Activated T-cell treated with anti-CD3 and anti-CD28 coated beads, Interleukin-2, amount 50 U/mL, for 24 hours (primary cell): ENCODE measurements around the gene CNP.

ENCODE experiments used
- DNase-seq: peaks from one replicate; pipeline ENCODE4 v3.0.0-alpha.2; 2020
- H3K27ac Mint-ChIP-seq: 2 replicates; pipeline ENCODE4 v1.8.0; 2020; ENCODE audit warnings: mild to moderate bottlenecking, mixed read lengths
- H3K27me3 Mint-ChIP-seq: 2 replicates; pipeline ENCODE4 v1.8.0; 2020; ENCODE audit warnings: mixed read lengths
- H3K36me3 Mint-ChIP-seq: 2 replicates; pipeline ENCODE4 v1.8.0; 2020; ENCODE audit warnings: low read depth, mixed read lengths
- H3K4me1 Mint-ChIP-seq: 2 replicates; pipeline ENCODE4 v1.8.0; 2020; ENCODE audit warnings: low read depth, mixed read lengths
- H3K4me3 Mint-ChIP-seq: 2 replicates; pipeline ENCODE4 v1.8.0; 2020; ENCODE audit warnings: mild to moderate bottlenecking, moderate library complexity, mixed read lengths
- H3K9me3 Mint-ChIP-seq: 2 replicates; pipeline ENCODE4 v1.8.0; 2020; ENCODE audit warnings: mixed read lengths

CNP gene

DNA sequence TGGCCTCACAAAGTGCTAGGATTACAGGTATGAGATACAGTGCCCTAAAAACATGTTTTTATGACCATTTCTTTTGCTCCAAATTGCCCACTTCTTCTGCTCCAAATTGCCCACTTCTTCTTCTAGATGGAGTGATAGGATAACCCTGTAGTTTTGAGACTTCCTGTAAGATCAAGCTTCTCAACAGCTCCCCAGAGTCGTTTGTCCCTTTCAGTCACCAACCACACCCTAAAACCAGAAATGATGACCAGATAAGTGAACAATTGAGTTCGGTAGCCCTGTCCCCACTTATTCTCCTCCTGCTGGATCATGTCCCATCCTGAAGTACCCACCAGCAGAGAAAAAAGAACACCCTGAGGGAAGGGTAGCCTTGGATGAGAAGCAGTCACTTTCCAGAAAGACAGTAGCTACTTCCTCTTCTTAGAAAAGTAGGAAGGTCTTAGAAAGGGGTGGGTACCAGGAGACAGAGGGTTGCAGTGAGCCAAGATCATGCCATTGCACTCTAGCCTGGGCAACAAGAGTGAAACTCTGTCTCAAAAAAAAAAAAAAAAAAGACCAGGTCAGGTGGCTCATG is 33.7 kb upstream of the CNP start:
- Mint-ChIP-seq H3K4me3 (no peak overlapping the region), H3K27me3 (no peaks in the 10 kb centered on the region), H3K36me3 (peaks cover 8% of the 10 kb centered on the region), H3K27ac (no peak overlapping the region), H3K9me3 (no peaks in the 10 kb centered on the region), H3K4me1 (peaks cover 23% of the 10 kb centered on the region)
- no peak for DNase-seq

- peaks cover 8% of the 10 kb centered on the region for H3K4me1 Mint-ChIP-seq
- no peaks in the 10 kb centered on the region for H3K36me3 Mint-ChIP-seq
- H3K27ac Mint-ChIP-seq: no peak overlapping the region
- DNase-seq: no peak
- no peaks in the 10 kb centered on the region for H3K9me3 Mint-ChIP-seq
- no peak overlapping the region for H3K4me3 Mint-ChIP-seq
- no peaks in the 10 kb centered on the region for H3K27me3 Mint-ChIP-seq
These were observed 31.0 kb upstream of the CNP start for GRCh38 chr17:41935641-41936040.

GRCh38 chr17:41937970-41938954 is 28.3 kb upstream of the CNP start:
- DNase-seq: no peak
- Mint-ChIP-seq H3K9me3 (no peaks in the 10 kb centered on the region), H3K27me3 (no peaks in the 10 kb centered on the region), H3K36me3 (no peaks in the 10 kb centered on the region), H3K27ac (no peak overlapping the region), H3K4me1 (no peaks in the 10 kb centered on the region), H3K4me3 (no peak overlapping the region)

- no peaks in the 10 kb centered on the region for H3K9me3 Mint-ChIP-seq
- no peak overlapping the region for H3K4me3 Mint-ChIP-seq
- H3K27ac Mint-ChIP-seq: no peak overlapping the region
- no peaks in the 10 kb centered on the region for H3K27me3 Mint-ChIP-seq
- DNase-seq: no peak
- no peaks in the 10 kb centered on the region for H3K36me3 Mint-ChIP-seq
- no peaks in the 10 kb centered on the region for H3K4me1 Mint-ChIP-seq
These were observed 27.4 kb upstream of the CNP start for GRCh38 chr17:41939044-41939692.

- H3K36me3 Mint-ChIP-seq: no peaks in the 10 kb centered on the region
- H3K27ac Mint-ChIP-seq: no peak overlapping the region
- no peaks in the 10 kb centered on the region for H3K4me1 Mint-ChIP-seq
- no peaks in the 10 kb centered on the region for H3K9me3 Mint-ChIP-seq
- DNase-seq: no peak
- no peaks in the 10 kb centered on the region for H3K27me3 Mint-ChIP-seq
- H3K4me3 Mint-ChIP-seq: no peak overlapping the region
These were observed 26.9 kb upstream of the CNP start for GRCh38 chr17:41939693-41940090.

DNA sequence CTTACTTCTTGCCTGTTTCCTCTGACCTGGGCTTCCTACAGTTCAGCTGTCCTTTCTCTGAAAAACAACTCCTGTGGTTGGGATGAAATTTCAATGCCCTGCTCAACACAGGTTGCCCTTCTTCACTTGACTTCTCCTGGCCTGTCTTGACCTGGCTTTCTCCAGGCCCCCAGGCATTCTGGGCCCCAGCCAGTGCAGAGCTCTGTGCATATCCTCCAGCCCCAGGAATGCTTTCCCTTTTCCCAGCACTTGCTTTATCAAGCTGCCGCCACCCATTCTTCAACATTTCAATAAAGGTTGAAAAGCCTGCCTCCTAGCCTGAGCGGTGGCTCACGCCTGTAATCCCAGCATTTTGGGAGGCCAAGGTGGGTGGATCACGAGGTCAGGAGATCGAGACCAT is 25.4 kb upstream of the CNP start:
- Mint-ChIP-seq H3K36me3 (no peaks in the 10 kb centered on the region), H3K4me1 (no peaks in the 10 kb centered on the region), H3K27me3 (no peaks in the 10 kb centered on the region), H3K9me3 (no peaks in the 10 kb centered on the region), H3K27ac (no peak overlapping the region), H3K4me3 (no peak overlapping the region)
- no peak for DNase-seq

DNA sequence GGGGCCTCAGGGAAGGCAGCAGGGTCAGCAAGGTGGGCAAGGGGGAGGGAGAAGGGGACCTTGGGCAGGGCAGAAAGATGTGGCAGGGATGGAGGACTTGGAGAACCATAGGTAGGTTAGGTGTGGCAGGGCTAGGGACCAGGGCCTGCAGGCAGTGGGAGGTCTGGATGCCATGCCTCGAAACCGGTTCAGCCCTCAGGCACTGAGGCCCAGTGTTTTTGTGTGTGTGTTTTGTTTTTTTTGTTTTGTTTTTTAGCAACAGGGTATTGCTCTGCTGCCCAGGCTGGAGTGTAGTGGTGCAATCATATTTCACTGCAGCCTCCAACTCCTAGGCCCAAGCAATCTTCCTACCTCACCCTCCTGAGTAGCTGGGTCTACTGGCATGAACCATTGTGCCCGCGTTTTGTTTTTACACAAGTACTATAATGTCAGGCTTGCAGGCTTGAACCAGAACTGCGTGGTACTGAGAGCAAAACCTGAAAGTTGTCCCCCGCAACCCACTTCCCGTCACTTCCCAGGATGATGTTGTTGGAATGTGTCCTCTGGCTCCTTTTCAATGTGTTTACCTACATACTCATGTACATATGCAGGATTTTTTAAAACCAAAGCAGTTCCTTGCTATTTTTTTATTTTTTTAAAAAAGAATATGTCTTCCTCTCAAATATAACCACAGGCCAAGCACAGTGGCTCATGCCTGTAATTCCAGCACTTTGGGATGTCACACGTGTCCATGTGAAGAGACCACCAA is 23.8 kb upstream of the CNP start:
- no peaks in the 10 kb centered on the region for H3K27me3 Mint-ChIP-seq
- no peaks in the 10 kb centered on the region for H3K36me3 Mint-ChIP-seq
- H3K27ac Mint-ChIP-seq: no peak overlapping the region
- H3K9me3 Mint-ChIP-seq: no peaks in the 10 kb centered on the region
- DNase-seq: no peak
- no peaks in the 10 kb centered on the region for H3K4me1 Mint-ChIP-seq
- no peak overlapping the region for H3K4me3 Mint-ChIP-seq

- no peaks in the 10 kb centered on the region for H3K9me3 Mint-ChIP-seq
- no peaks in the 10 kb centered on the region for H3K36me3 Mint-ChIP-seq
- H3K27me3 Mint-ChIP-seq: no peaks in the 10 kb centered on the region
- no peak overlapping the region for H3K27ac Mint-ChIP-seq
- no peak for DNase-seq
- no peak overlapping the region for H3K4me3 Mint-ChIP-seq
- no peaks in the 10 kb centered on the region for H3K4me1 Mint-ChIP-seq
These were observed 23.1 kb upstream of the CNP start for GRCh38 chr17:41943492-41943891.

DNA sequence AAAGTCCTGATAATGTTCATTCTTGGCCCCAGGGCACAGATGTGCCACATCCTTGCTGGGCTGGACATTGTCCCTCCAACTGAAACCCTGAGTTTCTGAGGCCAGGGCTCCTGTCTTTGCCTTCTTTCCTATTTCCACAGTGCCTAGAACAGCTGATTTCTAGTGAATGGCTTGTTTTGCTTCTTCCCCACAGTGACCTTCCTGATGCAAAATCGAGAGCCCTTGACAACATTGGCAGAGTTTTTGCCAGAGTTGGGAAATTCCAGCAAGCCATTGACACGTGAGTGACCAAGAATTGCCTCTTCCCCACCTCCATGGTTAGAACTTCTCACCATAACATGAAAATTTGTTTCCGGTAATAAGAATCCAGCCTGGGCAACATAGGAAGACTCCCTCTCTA is 21.7 kb upstream of the CNP start:
- Mint-ChIP-seq H3K4me1 (no peaks in the 10 kb centered on the region), H3K27ac (no peak overlapping the region), H3K4me3 (no peak overlapping the region), H3K27me3 (no peaks in the 10 kb centered on the region), H3K36me3 (no peaks in the 10 kb centered on the region), H3K9me3 (no peaks in the 10 kb centered on the region)
- no peak for DNase-seq

GRCh38 chr17:41948762-41949460 is 17.7 kb upstream of the CNP start:
- Mint-ChIP-seq H3K36me3 (no peaks in the 10 kb centered on the region), H3K27ac (no peak overlapping the region), H3K9me3 (no peaks in the 10 kb centered on the region), H3K4me3 (no peak overlapping the region), H3K27me3 (no peaks in the 10 kb centered on the region), H3K4me1 (no peaks in the 10 kb centered on the region)
- no peak for DNase-seq

DNA sequence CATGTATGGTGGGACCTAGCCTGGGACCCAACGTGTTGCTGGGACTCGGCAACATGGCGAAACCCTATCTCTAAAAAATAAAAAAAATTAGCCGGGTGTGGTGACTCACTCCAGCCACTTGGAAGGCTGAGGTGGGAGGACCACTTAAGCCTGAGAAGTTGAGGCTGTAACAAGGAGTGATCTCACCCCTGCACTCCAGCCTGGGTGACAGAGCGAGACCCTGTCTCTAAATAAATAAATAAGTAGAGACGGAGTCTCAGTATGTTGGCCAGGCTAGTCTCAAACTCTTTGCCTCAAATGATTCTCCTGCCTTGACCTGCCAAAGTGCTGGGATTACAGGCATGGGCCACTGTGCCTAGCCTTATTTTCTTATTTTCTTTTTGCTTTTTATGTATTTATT is 10.1 kb upstream of the CNP start:
- H3K4me1 Mint-ChIP-seq: no peaks in the 10 kb centered on the region
- no peak overlapping the region for H3K27ac Mint-ChIP-seq
- DNase-seq: no peak
- H3K36me3 Mint-ChIP-seq: no peaks in the 10 kb centered on the region
- no peaks in the 10 kb centered on the region for H3K27me3 Mint-ChIP-seq
- no peaks in the 10 kb centered on the region for H3K9me3 Mint-ChIP-seq
- no peak overlapping the region for H3K4me3 Mint-ChIP-seq

DNA sequence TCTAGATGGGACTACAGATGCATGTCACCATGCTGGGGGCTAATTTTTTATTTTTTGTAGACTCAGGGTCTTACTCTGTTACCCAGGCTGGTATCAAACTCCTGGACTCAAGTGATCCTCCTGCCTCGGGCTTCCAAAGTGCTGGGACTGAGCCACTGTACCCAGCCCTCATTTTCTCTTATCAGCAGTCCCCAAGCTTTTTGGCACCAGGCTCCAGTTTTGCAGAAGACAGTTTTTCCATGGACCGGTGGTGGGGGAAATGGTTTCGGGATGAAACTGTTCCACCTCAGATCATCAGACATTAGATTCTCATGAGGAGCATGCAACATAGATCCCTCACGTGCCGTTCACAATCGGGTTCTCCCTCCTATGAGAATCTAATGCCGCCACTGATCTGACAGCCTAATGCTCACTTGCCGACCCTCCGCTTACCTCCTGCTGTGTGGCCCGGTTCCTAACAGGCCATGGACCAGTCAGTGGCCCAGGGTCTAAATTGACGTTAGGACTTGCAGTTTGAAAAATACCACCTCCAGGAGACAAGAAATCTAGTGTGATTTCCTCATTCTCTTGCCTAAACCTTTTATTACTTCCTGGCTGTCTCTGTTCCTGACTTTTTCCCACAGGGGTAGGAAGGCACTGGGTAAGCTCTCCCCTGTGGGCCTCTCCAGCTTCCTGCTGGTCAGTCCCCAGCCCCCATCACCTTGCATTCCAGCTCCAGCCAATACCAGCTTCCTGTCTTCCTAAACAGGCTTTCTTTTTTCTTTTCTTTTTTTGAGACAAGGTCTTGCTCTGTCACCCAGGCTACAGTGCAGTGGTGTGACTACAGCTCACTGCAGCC is 9.3 kb upstream of the CNP start:
- Mint-ChIP-seq H3K27me3 (no peaks in the 10 kb centered on the region), H3K36me3 (no peaks in the 10 kb centered on the region), H3K27ac (no peak overlapping the region), H3K4me1 (no peaks in the 10 kb centered on the region), H3K9me3 (no peaks in the 10 kb centered on the region), H3K4me3 (no peak overlapping the region)
- no peak for DNase-seq

DNA sequence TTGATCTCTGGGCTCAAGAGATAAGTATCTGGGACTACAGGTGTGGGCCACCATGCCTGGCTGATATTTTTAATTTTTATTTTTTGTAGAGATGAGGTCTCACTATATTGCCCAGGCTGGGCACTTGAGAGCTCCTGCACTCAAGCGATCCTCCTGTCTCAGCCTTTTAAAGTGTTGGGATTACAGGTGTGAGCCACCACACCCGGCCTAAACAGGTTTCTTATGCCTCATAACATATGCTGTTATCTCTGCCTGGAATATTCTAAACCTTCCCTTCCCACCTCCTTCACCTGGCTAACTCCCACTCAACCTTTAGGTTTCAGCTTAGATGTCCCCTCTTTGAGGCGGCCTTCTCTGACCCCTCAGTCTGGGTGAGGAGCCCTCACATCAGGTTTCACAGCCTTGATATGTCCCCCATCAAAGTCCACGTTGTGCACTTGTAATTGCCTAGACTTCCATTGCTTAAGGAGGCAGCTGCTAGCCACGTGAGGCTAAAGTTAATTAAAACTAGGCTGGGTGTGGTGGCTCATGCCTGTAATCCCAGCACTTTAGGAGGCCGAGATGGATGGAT is 8.6 kb upstream of the CNP start:
- H3K27ac Mint-ChIP-seq: no peak overlapping the region
- H3K4me3 Mint-ChIP-seq: no peak overlapping the region
- no peaks in the 10 kb centered on the region for H3K27me3 Mint-ChIP-seq
- H3K9me3 Mint-ChIP-seq: no peaks in the 10 kb centered on the region
- DNase-seq: no peak
- peaks cover 2% of the 10 kb centered on the region for H3K4me1 Mint-ChIP-seq
- H3K36me3 Mint-ChIP-seq: no peaks in the 10 kb centered on the region
